Loucy (cell line): Measurements from ENCODE around the gene C17orf50.

Experiments
- CTCF ChIP-seq: fragments of 200-600 bp; sonication (generic); conservative IDR thresholded peaks from 2 replicates; pipeline ENCODE4 v1.5.1; 2014; ENCODE audit warnings: mild to moderate bottlenecking, antibody characterized with exemption, low read length
- EZH2phosphoT487 ChIP-seq: fragments of 200-600 bp; IDR thresholded peaks from 2 replicates; pipeline ENCODE4 v1.6.1; 2018; ENCODE audit warnings: antibody characterized with exemption, mild to moderate bottlenecking, moderate library complexity, borderline replicate concordance

GRCh38 chr17:35725058-35725457, 35.6 kb upstream of the C17orf50 start:
- no peak for TF ChIP-seq CTCF
- TF ChIP-seq EZH2phosphoT487: no peak
